Posterior vena cava (tissue), 2 donors: Measurements from ENCODE around the gene DNAJB7. TPM values are rescaled to one million over a fixed set of nuclear protein-coding genes. Genes with fewer than 3 reads are reported as not detected.
"Not testable (repeated sequence)": the region's sequence is repeated elsewhere in the genome, so short reads cannot be mapped to it uniquely, and the experiment has no call there.

Experiments used
- DNase-seq: peaks from one replicate; pipeline ENCODE4 v3.0.0-alpha.2; 2020; ENCODE audit warnings: low spot score
- intact Hi-C, 2 donors: fragments of 100-400 bp; cut with DNase I; formaldehyde crosslinking; loops; one replicate each; pipeline versions ENCODE4 v1.14.1 to v1.14.2; 2022 to 2023
- microRNA-seq, 2 donors: library from miRNA; unstranded; fragments of <30 nt; microRNA quantifications; one replicate each; pipeline ENCODE4 v1.2.0, GENCODE V29; 2020 to 2021; ENCODE audit warnings: borderline microRNAs expressed in 2 of 2
- total RNA-seq, 2 donors: library from RNA; stranded (reverse); fragmentation: NEBNext Ultra II Directional; extraction: Animal tissue kit (Norgen Biotek cat#: 25700); gene quantifications; one replicate each; pipeline ENCODE4 v1.2.1, GENCODE V29; 2021
- donor health status: DM: yes; HTN: yes; CAD: no.
- donor health status: DM: yes; HTN: yes; CAD: no.

DNAJB7 gene
- total RNA-seq, 2 donors from 2014 or later: not detected

DNA sequence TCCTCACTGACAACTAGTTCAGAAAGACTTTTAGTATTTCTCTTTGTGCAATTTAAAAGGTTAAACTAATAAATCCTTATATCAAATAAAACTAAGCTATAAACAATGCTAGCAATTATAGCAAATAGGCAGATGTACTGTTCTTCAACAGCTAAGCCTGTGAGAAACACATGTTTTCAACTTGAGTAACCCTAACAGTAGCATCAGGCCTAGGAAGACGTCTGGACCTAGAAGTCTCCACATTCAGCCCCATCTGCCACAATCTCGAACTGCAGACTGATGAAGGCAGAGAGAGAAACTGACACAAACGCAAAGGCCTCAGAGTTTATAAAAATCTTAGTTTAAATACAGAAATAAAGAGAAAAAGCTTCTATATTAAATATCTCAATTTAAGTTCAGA lies 8.0 kb downstream of the DNAJB7 start:
- no peak for DNase-seq
- intact Hi-C loops: no loop called here

DNA sequence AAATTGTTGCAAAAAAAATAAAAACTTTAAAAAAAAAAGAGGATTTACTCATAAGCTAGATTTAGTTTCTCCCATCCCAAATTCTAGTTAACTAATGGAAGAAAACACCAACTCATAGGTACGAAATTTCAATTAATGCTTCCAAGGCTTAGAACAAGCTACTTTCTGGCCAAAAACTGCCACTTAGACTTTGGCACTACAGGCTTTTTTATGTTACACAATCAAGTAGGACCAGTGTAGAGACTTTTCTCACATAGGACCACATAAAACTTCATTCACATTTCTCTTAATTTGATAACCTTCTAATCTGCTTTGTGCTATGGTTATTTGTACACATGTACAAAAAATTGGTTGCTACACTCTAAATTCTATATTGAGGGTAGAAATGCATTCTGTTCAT lies 8.6 kb downstream of the DNAJB7 start:
- intact Hi-C loops: no loop called here

DNA sequence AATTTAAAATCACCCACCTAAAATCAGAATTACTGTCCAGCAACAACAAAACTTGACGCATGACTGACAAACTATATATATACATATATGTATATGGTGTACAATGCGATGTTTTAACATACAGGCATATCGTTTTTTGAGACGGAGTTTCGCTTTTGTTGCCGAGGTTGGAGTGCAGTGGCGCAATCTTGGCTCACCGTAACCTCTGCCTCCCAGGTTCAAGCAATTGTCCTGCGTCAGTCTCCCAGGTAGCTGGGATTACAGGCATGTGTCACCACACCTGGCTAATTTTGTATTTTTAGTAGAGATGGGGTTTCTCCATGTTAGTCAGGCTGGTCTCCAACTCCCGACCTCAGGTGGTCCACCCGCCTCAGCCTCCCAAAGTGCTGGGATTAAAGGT lies 16.1 kb downstream of the DNAJB7 start:
- intact Hi-C loops: not testable (repeated sequence)

More for the DNA sequence above, 8.6 kb downstream of the DNAJB7 start:
- DNase-seq: no peak

DNA sequence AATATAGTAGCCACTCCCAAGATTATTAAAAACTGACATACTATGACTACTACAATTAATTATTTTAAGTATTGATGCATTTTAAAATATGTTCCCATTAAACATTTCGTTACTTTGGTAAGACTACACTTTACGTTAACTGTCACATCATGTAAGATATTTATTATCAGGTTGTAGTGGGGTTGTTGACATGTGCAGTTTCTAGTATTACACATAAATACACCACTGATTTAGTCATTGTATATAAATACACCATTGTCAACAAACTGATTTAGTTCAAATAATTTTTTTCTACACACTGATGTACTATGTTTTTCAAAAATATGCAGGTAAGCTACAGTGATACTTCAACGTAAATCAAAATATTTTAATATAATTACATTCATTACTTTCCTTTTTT lies 17.0 kb downstream of the DNAJB7 start:
- DNase-seq: no peak
- intact Hi-C loops: no loop called here

More for the DNA sequence above, 16.1 kb downstream of the DNAJB7 start:
- not testable (repeated sequence) for DNase-seq

DNA sequence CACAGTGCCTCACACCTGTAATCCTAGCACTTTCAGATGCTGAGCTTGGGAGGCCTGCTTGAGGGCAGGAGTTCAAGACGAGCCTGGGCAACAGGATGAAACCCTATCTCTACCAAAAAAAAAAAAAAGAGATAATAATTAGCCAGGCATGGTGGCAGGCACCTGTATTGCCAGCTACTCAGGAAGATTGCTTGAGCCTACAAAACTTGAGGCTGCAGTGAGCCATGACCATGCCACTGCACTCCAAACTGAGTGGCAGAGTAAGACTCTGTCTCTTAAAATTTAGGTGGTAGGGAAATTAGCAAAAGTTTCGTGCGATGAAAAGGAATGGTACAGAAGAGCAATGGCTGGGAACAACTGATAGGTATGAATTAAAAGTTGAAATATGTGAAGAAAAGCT lies 23.4 kb downstream of the DNAJB7 start:
- intact Hi-C loops: no loop called here
- DNase-seq: no peak

DNA sequence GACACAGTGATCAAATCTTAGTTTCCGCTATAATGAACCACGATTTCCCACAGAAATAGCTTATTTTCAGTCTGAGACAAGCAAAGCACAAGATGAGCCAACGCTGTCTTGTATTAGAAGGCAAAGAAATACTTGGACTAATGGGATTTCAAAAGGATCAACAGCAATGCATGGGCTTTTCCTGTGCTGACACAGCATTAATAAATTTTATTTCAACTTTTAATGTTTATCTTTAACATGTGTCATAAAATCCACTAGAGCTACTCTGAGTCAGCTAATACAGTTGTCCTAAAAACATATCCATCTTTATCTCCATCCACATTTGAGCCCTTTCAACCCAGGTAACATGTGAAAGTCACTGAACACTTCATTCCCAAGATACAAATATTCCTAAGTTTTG lies 27.3 kb downstream of the DNAJB7 start:
- DNase-seq: no peak
- intact Hi-C loops: no loop called here

DNA sequence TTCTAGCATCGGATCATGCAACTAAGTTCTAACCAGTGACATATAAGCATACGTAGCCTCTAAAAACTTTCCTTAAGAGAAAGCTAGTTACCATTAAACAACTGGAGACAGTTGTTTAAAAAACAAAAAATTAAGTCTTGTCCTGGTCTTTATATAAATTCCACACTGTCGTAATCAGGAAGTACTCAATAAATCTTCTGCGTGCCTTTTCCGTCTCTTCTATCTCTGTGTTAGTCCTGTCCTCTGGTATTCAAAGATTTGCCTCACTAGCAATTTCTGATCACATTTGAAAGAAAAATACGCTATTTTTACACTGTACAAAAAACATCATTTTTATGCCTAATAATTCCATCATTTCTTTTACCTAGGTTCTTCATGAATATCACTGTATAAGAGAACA lies 32.8 kb downstream of the DNAJB7 start:
- intact Hi-C loops: no loop called here
- no peak for DNase-seq

DNA sequence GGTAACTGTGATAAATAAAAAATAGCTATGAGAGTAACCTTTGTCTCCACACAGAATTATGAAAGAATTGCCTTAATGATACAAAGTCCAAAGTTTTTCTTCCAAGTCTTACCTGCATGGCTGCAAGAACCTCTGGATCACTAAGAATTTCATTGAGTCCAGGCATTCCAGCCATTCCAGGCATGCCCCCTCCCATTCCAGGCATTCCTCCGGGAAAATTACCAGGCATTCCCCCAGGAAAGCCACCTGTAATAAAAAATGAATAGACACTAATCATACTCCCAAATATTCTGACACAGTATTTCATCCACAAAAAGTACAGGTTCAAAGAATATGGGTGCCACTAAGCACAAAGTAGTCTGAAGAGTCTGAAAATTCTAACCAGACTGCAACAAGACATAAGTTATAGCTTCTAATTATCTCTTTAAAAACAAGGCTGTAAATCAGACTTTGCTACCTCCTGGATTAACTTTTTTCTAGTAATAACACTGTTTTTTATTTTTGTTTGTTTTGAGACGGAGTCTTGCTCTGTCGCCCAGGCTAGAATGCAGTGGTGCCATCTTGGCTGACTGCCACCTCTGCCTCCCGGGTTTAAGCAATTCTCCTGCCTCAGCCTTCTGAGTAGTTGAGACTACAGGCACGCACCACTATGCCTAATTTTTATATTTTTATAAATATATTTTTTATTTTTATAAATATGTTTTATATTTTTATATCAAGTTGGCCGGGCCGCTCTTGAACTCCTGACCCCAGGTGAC lies 34.8 kb downstream of the DNAJB7 start:
- intact Hi-C loops: no loop called here
- no peak for DNase-seq

DNA sequence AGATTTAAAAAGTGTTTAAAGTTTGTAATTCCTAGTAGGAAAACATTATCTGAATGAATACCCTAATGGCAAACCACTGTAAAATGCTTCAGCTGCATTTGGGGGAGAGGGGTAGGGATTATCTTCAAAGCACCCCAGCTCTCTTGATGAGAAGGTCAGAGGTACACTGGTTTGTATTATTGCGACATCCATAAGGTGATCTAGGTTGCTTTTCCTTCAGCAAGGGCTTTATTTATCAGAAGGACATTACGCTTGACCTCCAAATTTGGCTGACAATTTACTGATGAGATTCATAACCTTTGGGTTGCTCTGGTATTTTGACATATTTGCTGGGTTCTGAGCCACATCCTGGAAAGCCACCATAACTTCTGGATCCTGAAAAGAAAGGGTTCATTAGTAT lies 35.6 kb downstream of the DNAJB7 start:
- intact Hi-C loops, DNase-seq: not testable (repeated sequence)

DNA sequence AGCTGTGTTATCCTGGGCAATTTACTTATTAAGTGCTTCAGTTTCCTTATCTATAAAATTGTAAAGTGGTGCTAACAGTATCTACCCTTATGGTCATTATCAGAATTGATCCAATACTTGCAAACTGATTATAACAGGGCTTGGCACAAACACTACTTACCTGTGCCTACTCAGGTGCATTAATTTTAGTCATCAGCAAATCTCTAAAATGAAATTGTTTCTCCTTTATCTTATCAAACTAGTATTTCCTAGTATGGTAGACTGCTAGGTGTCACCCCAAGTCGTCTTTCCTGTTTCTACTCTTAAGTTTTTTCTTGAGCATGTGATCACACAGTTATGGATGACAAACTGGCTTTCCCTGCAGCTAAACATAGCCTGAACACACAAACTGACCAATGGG lies 38.5 kb downstream of the DNAJB7 start:
- intact Hi-C loops: no loop called here

DNA sequence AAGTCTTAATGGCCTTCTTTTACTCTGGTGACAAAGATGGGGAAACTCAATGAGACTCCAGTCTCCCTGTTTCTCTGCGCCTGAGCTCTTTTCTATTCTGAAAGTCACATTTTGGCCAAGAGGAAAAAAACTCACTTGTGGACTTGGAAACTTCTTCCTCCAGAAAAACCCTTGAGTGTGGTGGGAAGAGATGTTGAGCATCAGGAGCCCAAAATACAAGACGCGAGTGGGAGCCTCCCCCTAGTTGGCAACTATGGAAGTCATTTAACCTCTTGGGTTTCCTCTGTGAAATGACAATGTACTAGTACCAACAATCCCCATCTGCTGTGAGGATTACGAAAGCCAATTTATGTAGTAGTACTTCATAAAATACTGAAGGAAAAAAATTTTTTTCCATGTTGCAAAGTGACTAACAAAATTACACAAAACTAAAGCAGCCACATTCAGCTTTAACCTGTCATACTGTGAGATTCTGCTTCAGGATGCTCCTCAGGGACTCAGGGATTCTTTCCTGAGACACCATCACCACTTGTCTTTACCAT lies 42.2 kb downstream of the DNAJB7 start:
- intact Hi-C loops: no loop called here
- DNase-seq: no peak

More for the DNA sequence above, 38.5 kb downstream of the DNAJB7 start:
- DNase-seq: no peak

DNA sequence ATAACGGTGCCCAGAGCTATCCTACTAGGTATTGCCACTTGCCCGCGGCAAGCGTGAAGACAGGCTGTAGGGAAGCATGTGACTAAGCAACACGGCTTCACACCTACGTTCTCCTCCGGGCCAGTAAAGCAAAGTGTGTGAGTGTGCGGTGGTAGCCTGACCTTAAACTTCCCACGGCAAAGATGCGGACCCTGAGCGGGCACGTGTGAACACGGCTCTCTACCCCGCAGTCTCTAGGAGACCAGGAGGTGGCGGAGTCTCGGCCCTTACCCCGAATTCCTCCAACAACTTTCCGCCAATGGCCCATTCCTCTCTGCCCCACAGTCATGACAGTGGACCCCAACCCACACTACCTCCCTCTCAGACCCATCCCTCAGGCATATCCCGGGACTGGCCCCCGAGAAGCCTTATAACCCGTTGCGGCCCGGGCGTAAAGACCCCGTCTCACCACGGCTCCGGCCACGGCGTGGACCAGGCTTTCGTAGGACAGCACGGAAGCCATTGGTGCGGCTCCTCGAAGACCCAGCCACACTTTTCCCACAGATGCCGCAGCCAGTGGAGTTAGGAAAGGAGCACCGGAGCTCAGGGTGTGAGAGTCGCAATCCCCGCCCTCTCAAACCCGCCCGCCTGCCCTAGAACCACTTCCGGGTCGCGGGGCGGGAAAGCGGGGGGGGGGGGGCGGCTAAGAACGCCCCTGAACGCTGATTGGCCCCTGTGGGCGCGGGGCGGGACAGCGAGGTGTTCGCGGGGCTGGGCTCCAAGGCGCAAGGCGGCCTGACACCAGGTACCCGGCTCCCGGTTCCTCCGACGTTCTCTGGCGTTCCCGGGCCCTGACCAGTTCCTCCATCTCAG lies 42.9 kb downstream of the DNAJB7 start, which contains the start of gene SLC25A17:
Gene SLC25A17, minus strand, starts transcription at position 600 of the 852 bp plus-strand sequence. Its CDS starts 98 bp downstream, at position 502.
- DNase-seq: peak; percentile 95
- intact Hi-C loops: no loop called here

DNA sequence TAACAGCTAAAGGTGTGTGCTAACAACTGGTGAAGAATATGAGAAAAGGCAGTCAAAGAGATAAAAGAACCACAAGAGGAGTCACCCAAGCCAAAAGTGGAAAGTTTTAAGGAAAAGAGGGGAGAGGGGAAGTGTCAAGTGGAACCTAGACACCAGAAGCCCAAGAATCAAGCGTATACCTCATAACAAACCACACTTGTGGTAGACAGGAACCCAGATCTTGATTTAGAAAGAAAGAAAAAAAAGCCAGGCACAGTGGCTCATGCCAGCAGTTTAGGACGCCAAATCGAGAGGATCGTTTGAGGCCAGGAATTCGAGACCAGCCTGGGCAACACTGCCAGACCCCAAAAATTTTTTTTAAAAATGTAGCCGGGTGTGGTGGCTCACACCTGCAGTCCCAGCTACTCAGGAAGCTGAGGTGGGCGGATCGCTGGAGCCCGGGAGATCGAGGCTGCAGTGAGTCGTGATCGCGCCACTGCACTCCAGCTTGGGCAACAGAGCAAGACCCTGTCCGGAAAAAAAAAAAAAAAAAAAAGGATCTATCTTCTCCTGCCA lies 43.6 kb downstream of the DNAJB7 start:
- intact Hi-C loops: no loop called here
- no peak for DNase-seq

DNA sequence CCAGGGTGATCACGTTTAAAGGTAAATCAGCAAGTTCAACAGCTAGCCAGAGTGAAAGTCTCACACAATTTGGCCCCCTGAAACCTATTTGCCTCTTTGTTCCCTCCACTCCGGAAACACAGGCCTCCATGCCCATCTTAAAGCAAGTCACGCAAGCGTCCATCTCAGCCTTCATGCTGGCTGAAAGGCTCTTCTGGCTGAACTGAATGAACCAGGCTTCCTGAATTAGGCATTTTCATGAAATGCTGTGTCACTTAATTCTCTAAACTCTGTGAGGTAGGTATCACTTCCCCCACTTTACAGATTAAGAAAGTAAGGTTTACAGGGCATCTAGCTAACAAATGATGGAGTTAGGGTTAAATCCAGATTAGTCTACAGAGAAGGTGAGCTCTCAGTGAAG lies 44.2 kb downstream of the DNAJB7 start:
- intact Hi-C loops: no loop called here
- no peak for DNase-seq

DNA sequence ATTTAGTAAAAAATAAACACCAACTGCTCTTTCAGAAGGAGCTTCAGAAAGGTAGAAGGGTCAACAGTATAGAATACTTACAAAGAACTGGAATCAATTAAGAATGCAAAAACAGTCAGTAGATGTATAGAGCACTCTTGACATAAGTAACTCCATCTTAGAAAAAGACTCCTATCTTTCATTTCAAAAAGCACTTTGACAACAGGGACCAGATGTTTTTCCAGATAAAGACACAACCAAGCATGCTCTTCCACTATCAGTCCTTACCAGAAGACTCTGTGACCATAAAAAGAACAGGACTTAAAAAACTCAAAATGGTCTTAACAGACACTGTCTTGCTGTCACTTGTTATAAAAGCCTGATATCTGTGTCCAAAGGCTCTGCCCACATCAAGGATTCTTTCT lies 48.0 kb downstream of the DNAJB7 start:
- no peak for DNase-seq
- intact Hi-C loops: no loop called here

Small RNAs within 50 kb of the gene (microRNA-seq; reads per million reads assigned to microRNA genes)
- 0 reads per million in 2 donors for gene MIR4766

Other genes starting within 250 kb of the DNAJB7 start
- gene MRTFA, start 225.4 kb downstream of the DNAJB7 start, total RNA-seq: 10 to 100 TPM; 72.8 to 76.5 TPM
- 1 to 10 TPM in 1 of 2 donors, under 1 TPM in 1; 0.52 to 2.7 TPM for gene MCHR1, start 182.6 kb downstream of the DNAJB7 start, total RNA-seq
- 10 to 100 TPM; 11.7 to 13.4 TPM for gene SLC25A17, start 42.8 kb downstream of the DNAJB7 start, total RNA-seq
- 100 to 1,000 TPM; 143 to 151 TPM for gene ST13, start 5.5 kb downstream of the DNAJB7 start, total RNA-seq
- 10 to 100 TPM; 11.7 to 12.6 TPM for gene XPNPEP3, start 5.0 kb downstream of the DNAJB7 start, total RNA-seq
- gene RBX1, start 89.3 kb upstream of the DNAJB7 start, total RNA-seq: 10 to 100 TPM; 54.6 to 56.3 TPM
- 10 to 100 TPM; 48.7 to 50.9 TPM for gene EP300, start 230.5 kb upstream of the DNAJB7 start, total RNA-seq